ENCODE data around the gene SCG5.

DNA sequence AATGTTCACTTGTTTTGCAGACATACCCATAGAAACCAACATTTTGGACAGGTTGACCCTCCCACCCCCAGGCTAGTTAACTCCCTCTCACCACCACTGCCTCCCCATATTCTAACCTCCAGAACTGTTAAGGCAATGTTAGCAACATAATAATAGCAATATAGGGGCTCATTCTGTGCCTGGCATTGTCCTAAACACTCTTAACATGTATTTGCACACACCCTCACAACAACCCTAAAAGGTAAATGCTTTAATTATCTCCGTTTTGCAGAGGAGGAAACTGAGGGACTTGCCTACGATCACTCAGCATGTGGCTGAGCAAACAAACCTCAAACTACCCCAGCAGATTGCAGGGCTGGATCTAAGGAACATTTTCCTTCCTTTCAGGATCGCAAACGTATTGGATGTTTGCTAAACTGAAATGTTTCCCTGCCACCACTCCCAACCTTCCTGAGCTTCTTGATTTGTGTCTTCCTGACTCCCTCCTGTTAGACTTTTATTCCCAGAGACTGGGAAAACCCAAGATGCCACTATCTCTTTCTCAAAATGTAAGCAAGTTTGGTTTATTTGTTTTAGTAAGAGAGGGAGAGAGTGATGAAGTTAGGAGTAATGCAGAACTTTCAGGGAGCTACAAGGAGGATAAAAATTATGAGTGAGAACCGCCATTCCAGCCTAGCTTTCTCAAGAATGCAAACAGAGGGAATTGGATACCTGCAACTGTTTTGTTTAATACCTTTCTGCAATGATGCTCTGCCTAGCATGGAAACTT is 1.3 kb downstream of the SCG5 start:
- TF ChIP-seq, protein P1, sequence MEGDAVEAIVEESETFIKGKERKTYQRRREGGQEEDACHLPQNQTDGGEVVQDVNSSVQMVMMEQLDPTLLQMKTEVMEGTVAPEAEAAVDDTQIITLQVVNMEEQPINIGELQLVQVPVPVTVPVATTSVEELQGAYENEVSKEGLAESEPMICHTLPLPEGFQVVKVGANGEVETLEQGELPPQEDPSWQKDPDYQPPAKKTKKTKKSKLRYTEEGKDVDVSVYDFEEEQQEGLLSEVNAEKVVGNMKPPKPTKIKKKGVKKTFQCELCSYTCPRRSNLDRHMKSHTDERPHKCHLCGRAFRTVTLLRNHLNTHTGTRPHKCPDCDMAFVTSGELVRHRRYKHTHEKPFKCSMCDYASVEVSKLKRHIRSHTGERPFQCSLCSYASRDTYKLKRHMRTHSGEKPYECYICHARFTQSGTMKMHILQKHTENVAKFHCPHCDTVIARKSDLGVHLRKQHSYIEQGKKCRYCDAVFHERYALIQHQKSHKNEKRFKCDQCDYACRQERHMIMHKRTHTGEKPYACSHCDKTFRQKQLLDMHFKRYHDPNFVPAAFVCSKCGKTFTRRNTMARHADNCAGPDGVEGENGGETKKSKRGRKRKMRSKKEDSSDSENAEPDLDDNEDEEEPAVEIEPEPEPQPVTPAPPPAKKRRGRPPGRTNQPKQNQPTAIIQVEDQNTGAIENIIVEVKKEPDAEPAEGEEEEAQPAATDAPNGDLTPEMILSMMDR (IDR thresholded peaks at IDR 0.05; ENCODE audit: low read length): no peak
- TF ChIP-seq EZH2 (IDR thresholded peaks at IDR 0.05; ENCODE audit: borderline replicate concordance, low read length): no peak

All from OCI-LY1 (cell line).